Measurements from ENCODE around the gene DYNC1I1.

- TF ChIP-seq CTCF (conservative IDR thresholded peaks at IDR 0.05 in 1 of 2, IDR thresholded peaks at IDR 0.05 in 1 of 2; ENCODE audit: low read depth in 1 of 2, low read length in 2 of 2) = no peak
- no peak for TF ChIP-seq EZH2 (IDR thresholded peaks at IDR 0.05; ENCODE audit: low read length, missing control alignments)
Observed at GRCh38 chr7:95875519-95875918, 103.2 kb downstream of the DYNC1I1 start.

Data from fibroblast of lung (primary cell).